ENCODE measurements around the gene OR4D10. TPM values are rescaled to one million over a fixed set of nuclear protein-coding genes. Genes with fewer than 3 reads are reported as not detected.

OR4D10 gene
- total RNA-seq, 4 donors from 2014 or later, result not detected

- WGBS, 2 donors, result 36 to 48% methylated on average over 5 of the region's 5 CpGs
- intact Hi-C loops (cut with DNase I; ENCODE audit: low total_unique reads), result no loop called here
- DNase-seq (ENCODE audit: low spot score in 2 of 2), result no peak
- no peak for TF ChIP-seq POLR2A (IDR thresholded peaks at IDR 0.05)
- TF ChIP-seq CTCF (IDR thresholded peaks at IDR 0.05), result no peak
- H3K4me3 ChIP-seq (ENCODE audit: low read depth, poor library complexity, severe bottlenecking), result no peak overlapping the region
Measured at GRCh38 chr11:59463190-59463641, 9.9 kb upstream of the OR4D10 start.

- DNase-seq (ENCODE audit: low spot score in 2 of 2), result no peak
- H3K4me3 ChIP-seq (ENCODE audit: low read depth, poor library complexity, severe bottlenecking), result no peak overlapping the region
- 59 to 62% methylated on average over 9 of the region's 9 CpGs for WGBS, 2 donors
- intact Hi-C loops (cut with DNase I; ENCODE audit: low total_unique reads), result no loop called here
- TF ChIP-seq POLR2A (IDR thresholded peaks at IDR 0.05) (no peak), CTCF (IDR thresholded peaks at IDR 0.05) (no peak)
Measured at GRCh38 chr11:59475176-59475575, 2.1 kb downstream of the OR4D10 start.

DNA sequence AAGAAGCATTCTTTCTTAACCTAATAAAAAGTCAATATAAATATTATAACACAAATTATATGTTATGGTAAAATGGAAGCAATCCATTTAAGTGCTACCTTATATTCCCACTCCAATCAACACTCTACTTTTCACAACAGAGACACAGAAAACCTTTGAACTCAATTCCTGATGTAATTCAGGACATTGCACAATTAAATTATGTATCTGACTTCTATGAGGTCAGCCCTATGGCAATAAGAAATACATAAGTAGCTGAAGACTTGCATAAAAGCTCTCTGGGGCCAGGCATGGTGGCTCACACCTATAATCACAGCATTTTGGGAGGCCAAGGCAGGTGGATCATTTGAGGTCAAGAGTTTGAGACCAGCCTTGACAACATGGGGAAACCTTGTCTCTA, 6.8 kb downstream of the OR4D10 start:
- H3K4me3 ChIP-seq (ENCODE audit: low read depth, poor library complexity, severe bottlenecking), result no peak overlapping the region
- TF ChIP-seq CTCF (IDR thresholded peaks at IDR 0.05), result no peak
- no peak for TF ChIP-seq POLR2A (IDR thresholded peaks at IDR 0.05)
- DNase-seq (ENCODE audit: low spot score in 2 of 2), result no peak
- intact Hi-C loops (cut with DNase I; ENCODE audit: low total_unique reads), result no loop called here

DNA sequence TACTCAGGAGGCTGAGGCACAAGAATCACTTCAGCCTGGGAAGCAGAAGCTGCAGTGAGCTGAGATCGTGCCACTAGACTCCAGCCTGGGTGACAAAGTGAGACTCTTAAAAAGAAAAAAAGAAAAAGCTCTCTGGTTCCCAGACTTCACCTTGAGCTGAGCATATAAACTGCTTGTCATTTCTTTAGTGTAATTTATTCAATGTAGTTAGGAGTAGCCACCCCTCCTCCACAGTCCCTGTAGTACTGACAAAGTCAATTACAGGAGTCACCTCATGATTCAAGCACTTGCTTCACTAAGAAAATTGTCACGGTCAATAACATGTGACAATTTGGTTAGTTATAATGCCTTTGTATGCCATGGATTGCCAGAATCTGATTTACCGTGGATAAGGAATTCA, 7.2 kb downstream of the OR4D10 start:
- no peak overlapping the region for H3K4me3 ChIP-seq (ENCODE audit: low read depth, poor library complexity, severe bottlenecking)
- TF ChIP-seq POLR2A (IDR thresholded peaks at IDR 0.05), result no peak
- TF ChIP-seq CTCF (IDR thresholded peaks at IDR 0.05), result no peak
- 76 to 90% methylated on average over 3 of the region's 3 CpGs for WGBS, 2 donors
- intact Hi-C loops (cut with DNase I; ENCODE audit: low total_unique reads), result no loop called here
- no peak for DNase-seq (ENCODE audit: low spot score in 2 of 2)

DNA sequence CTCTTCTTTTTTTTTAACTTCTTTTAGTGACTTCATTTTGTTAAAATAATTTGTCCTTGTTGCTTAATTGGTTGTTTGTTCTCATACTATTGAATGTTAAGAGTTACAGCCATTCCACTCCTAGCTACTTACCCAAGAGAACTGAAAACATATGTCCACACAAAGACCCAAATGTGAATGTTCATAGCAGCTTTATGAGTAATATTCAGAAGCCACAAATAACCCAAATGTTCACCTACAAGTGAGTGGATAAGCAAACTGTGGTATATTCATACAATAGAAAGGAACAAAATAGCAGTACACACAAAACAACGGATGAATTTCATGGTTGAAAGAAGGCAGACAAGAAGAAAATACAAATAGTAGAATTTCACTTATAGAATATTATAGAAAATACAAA, 28.8 kb downstream of the OR4D10 start:
- intact Hi-C loops (cut with DNase I; ENCODE audit: low total_unique reads), result no loop called here
- TF ChIP-seq CTCF (IDR thresholded peaks at IDR 0.05) (no peak), POLR2A (IDR thresholded peaks at IDR 0.05) (no peak)
- H3K4me3 ChIP-seq (ENCODE audit: low read depth, poor library complexity, severe bottlenecking), result no peak overlapping the region
- WGBS, 2 donors, result 32 to 91% methylated on average over 1 of the region's 1 CpG
- DNase-seq (ENCODE audit: low spot score in 2 of 2), result no peak

DNA sequence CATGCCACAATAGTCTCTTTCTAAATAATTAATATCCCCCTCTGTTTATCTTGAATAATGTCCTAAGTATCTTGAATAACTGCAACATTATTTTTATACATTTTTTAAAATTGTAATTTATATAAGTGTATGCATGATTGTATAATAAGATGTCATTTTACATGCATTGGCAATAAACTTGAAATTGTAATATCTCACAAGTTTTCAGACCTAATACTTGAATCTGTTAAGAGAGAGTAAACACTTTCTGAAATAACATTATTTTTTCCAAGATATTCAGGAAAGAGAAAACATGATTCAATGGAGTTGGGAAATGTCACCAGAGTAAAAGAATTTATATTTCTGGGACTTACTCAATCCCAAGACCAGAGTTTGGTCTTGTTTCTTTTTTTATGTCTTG, 30.2 kb downstream of the OR4D10 start, which contains the start of gene OR4D11:
Gene OR4D11 (plus strand): TSS at position 301 of the 400 bp plus-strand sequence. CDS start 0 bp downstream, at position 301.
- intact Hi-C loops (cut with DNase I; ENCODE audit: low total_unique reads), result no loop called here

More for the DNA sequence above, 30.2 kb downstream of the OR4D10 start, which contains the start of gene OR4D11:
- no peak for DNase-seq (ENCODE audit: low spot score in 2 of 2)
- TF ChIP-seq POLR2A (IDR thresholded peaks at IDR 0.05) (no peak), CTCF (IDR thresholded peaks at IDR 0.05) (no peak)
- H3K4me3 ChIP-seq (ENCODE audit: low read depth, poor library complexity, severe bottlenecking), result no peak within 1 kb of the TSS

All from lower leg skin (tissue), 4 donors.